ENCODE measurements around the gene PCP4.

Gene PCP4

GRCh38 chr21:39849014-39849655, 18.1 kb upstream of the PCP4 start:
- no peak overlapping the region for H3K4me3 ChIP-seq (ENCODE audit: low read length)
- no peaks in the 10 kb centered on the region for H3K9me3 ChIP-seq (ENCODE audit: control insufficient read depth, low read length)
- no peak overlapping the region for H3K9ac ChIP-seq (ENCODE audit: low read length)
- no peaks in the 10 kb centered on the region for H3K27me3 ChIP-seq (ENCODE audit: control insufficient read depth, insufficient read depth, low read length)
- no peaks in the 10 kb centered on the region for H3K36me3 ChIP-seq (ENCODE audit: control insufficient read depth, insufficient read depth, low read length)
- H3K4me1 ChIP-seq (ENCODE audit: control insufficient read depth, insufficient read depth, low read length): peaks cover 6% of the 10 kb centered on the region

GRCh38 chr21:39850333-39850732, 16.9 kb upstream of the PCP4 start:
- Histone ChIP-seq H3K9me3 (ENCODE audit: control insufficient read depth, low read length) (no peaks in the 10 kb centered on the region), H3K9ac (ENCODE audit: low read length) (no peak overlapping the region), H3K4me1 (ENCODE audit: control insufficient read depth, insufficient read depth, low read length) (peaks cover 6% of the 10 kb centered on the region), H3K27me3 (ENCODE audit: control insufficient read depth, insufficient read depth, low read length) (no peaks in the 10 kb centered on the region), H3K4me3 (ENCODE audit: low read length) (no peak overlapping the region), H3K36me3 (ENCODE audit: control insufficient read depth, insufficient read depth, low read length) (no peaks in the 10 kb centered on the region)

- Histone ChIP-seq H3K27me3 (ENCODE audit: control insufficient read depth, insufficient read depth, low read length) (no peaks in the 10 kb centered on the region), H3K36me3 (ENCODE audit: control insufficient read depth, insufficient read depth, low read length) (no peaks in the 10 kb centered on the region), H3K4me1 (ENCODE audit: control insufficient read depth, insufficient read depth, low read length) (peaks cover 6% of the 10 kb centered on the region), H3K9ac (ENCODE audit: low read length) (no peak overlapping the region), H3K4me3 (ENCODE audit: low read length) (no peak overlapping the region), H3K9me3 (ENCODE audit: control insufficient read depth, low read length) (no peaks in the 10 kb centered on the region)
Observed at GRCh38 chr21:39851002-39851618, 16.1 kb upstream of the PCP4 start.

GRCh38 chr21:39852021-39852721, 15.1 kb upstream of the PCP4 start:
- peaks cover 6% of the 10 kb centered on the region for H3K4me1 ChIP-seq (ENCODE audit: control insufficient read depth, insufficient read depth, low read length)
- no peak overlapping the region for H3K4me3 ChIP-seq (ENCODE audit: low read length)
- no peak overlapping the region for H3K9ac ChIP-seq (ENCODE audit: low read length)

GRCh38 chr21:39852726-39853500, 14.3 kb upstream of the PCP4 start:
- peaks cover 6% of the 10 kb centered on the region for H3K4me1 ChIP-seq (ENCODE audit: control insufficient read depth, insufficient read depth, low read length)
- no peaks in the 10 kb centered on the region for H3K36me3 ChIP-seq (ENCODE audit: control insufficient read depth, insufficient read depth, low read length)
- no peak overlapping the region for H3K9ac ChIP-seq (ENCODE audit: low read length)
- no peaks in the 10 kb centered on the region for H3K27me3 ChIP-seq (ENCODE audit: control insufficient read depth, insufficient read depth, low read length)
- H3K4me3 ChIP-seq (ENCODE audit: low read length): no peak overlapping the region
- H3K9me3 ChIP-seq (ENCODE audit: control insufficient read depth, low read length): no peaks in the 10 kb centered on the region

More at GRCh38 chr21:39852021-39852721, 15.1 kb upstream of the PCP4 start:
- Histone ChIP-seq H3K36me3 (ENCODE audit: control insufficient read depth, insufficient read depth, low read length) (no peaks in the 10 kb centered on the region), H3K9me3 (ENCODE audit: control insufficient read depth, low read length) (no peaks in the 10 kb centered on the region), H3K27me3 (ENCODE audit: control insufficient read depth, insufficient read depth, low read length) (no peaks in the 10 kb centered on the region)

GRCh38 chr21:39854572-39854971, 12.7 kb upstream of the PCP4 start:
- H3K9ac ChIP-seq (ENCODE audit: low read length): no peak overlapping the region
- no peak overlapping the region for H3K4me3 ChIP-seq (ENCODE audit: low read length)
- no peaks in the 10 kb centered on the region for H3K27me3 ChIP-seq (ENCODE audit: control insufficient read depth, insufficient read depth, low read length)
- H3K36me3 ChIP-seq (ENCODE audit: control insufficient read depth, insufficient read depth, low read length): no peaks in the 10 kb centered on the region
- no peaks in the 10 kb centered on the region for H3K9me3 ChIP-seq (ENCODE audit: control insufficient read depth, low read length)
- peaks cover 6% of the 10 kb centered on the region for H3K4me1 ChIP-seq (ENCODE audit: control insufficient read depth, insufficient read depth, low read length)

- Histone ChIP-seq H3K36me3 (ENCODE audit: control insufficient read depth, insufficient read depth, low read length) (no peaks in the 10 kb centered on the region), H3K27me3 (ENCODE audit: control insufficient read depth, insufficient read depth, low read length) (no peaks in the 10 kb centered on the region), H3K4me3 (ENCODE audit: low read length) (no peak overlapping the region)
Observed at GRCh38 chr21:39855595-39855994, 11.6 kb upstream of the PCP4 start.

GRCh38 chr21:39860600-39860999, 6.6 kb upstream of the PCP4 start:
- Histone ChIP-seq H3K36me3 (ENCODE audit: control insufficient read depth, insufficient read depth, low read length) (no peaks in the 10 kb centered on the region), H3K9ac (ENCODE audit: low read length) (no peak overlapping the region), H3K4me1 (ENCODE audit: control insufficient read depth, insufficient read depth, low read length) (peaks cover 5% of the 10 kb centered on the region), H3K27me3 (ENCODE audit: control insufficient read depth, insufficient read depth, low read length) (no peaks in the 10 kb centered on the region), H3K4me3 (ENCODE audit: low read length) (no peak overlapping the region), H3K9me3 (ENCODE audit: control insufficient read depth, low read length) (no peaks in the 10 kb centered on the region)

More at GRCh38 chr21:39855595-39855994, 11.6 kb upstream of the PCP4 start:
- no peak overlapping the region for H3K9ac ChIP-seq (ENCODE audit: low read length)
- H3K9me3 ChIP-seq (ENCODE audit: control insufficient read depth, low read length): no peaks in the 10 kb centered on the region
- peaks cover 6% of the 10 kb centered on the region for H3K4me1 ChIP-seq (ENCODE audit: control insufficient read depth, insufficient read depth, low read length)

- H3K9ac ChIP-seq (ENCODE audit: low read length): no peak overlapping the region
- H3K36me3 ChIP-seq (ENCODE audit: control insufficient read depth, insufficient read depth, low read length): no peaks in the 10 kb centered on the region
- H3K9me3 ChIP-seq (ENCODE audit: control insufficient read depth, low read length): no peaks in the 10 kb centered on the region
- no peak overlapping the region for H3K4me3 ChIP-seq (ENCODE audit: low read length)
- no peaks in the 10 kb centered on the region for H3K27me3 ChIP-seq (ENCODE audit: control insufficient read depth, insufficient read depth, low read length)
- peaks cover 5% of the 10 kb centered on the region for H3K4me1 ChIP-seq (ENCODE audit: control insufficient read depth, insufficient read depth, low read length)
Observed at GRCh38 chr21:39863111-39863510, 4.1 kb upstream of the PCP4 start.

- Histone ChIP-seq H3K36me3 (ENCODE audit: control insufficient read depth, insufficient read depth, low read length) (no peaks in the 10 kb centered on the region), H3K9ac (ENCODE audit: low read length) (no peak overlapping the region), H3K4me1 (ENCODE audit: control insufficient read depth, insufficient read depth, low read length) (peaks cover 5% of the 10 kb centered on the region), H3K9me3 (ENCODE audit: control insufficient read depth, low read length) (no peaks in the 10 kb centered on the region), H3K27me3 (ENCODE audit: control insufficient read depth, insufficient read depth, low read length) (no peaks in the 10 kb centered on the region), H3K4me3 (ENCODE audit: low read length) (no peak overlapping the region)
Observed at GRCh38 chr21:39866093-39866492, 1.1 kb upstream of the PCP4 start.

- Histone ChIP-seq H3K36me3 (ENCODE audit: control insufficient read depth, insufficient read depth, low read length) (no peaks in the 10 kb centered on the region), H3K4me1 (ENCODE audit: control insufficient read depth, insufficient read depth, low read length) (no peaks in the 10 kb centered on the region), H3K27me3 (ENCODE audit: control insufficient read depth, insufficient read depth, low read length) (no peaks in the 10 kb centered on the region), H3K4me3 (ENCODE audit: low read length) (no peak overlapping the region), H3K9me3 (ENCODE audit: control insufficient read depth, low read length) (no peaks in the 10 kb centered on the region), H3K9ac (ENCODE audit: low read length) (no peak overlapping the region)
Observed at GRCh38 chr21:39869141-39869818, 2.0 kb downstream of the PCP4 start.

All from mucosa of stomach (tissue), 1 donor.